Measurements from ENCODE around the gene BCL2.

DNA sequence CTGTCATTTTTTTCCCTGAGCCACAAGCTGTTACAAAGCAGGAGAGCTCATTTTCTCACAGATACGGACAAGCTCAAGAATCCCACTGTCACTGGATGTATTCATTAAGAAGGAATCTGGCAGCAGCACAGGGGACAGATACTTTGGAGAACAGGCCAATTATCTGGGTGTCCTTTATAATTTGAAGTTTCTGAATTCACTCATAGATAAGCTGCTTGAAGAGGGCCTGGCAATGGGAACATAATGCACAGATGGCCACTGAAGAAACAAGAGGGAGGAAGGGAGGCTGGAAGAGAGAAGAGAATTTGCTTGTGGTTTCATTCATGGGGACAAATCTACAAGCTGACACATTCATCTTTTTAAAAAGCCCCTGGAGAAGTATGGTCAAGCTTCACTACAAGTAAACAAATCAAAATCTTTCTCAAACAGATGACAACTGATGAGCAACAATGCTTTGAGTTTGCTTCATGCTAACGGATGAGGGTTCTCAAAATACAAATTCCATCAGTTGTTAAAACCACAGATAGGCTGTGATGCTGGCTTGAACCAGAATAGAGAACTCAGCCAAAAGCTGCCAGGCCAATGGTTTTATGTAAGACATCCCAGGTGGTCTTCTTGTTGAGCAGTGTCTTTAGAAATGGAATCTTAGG is 11.9 kb downstream of the BCL2 start:
- no peak for TF ChIP-seq CTCF (IDR thresholded peaks at IDR 0.05)
- no peak for TF ChIP-seq POLR2AphosphoS5 (IDR thresholded peaks at IDR 0.05)
- TF ChIP-seq POLR2A (IDR thresholded peaks at IDR 0.05; ENCODE audit: low read depth), result no peak
- TF ChIP-seq EP300 (IDR thresholded peaks at IDR 0.05), result no peak
